IMR-90 (cell line): ENCODE data around the gene CERK. TPM values are rescaled to one million over a fixed set of nuclear protein-coding genes. Genes with fewer than 3 reads are reported as not detected.

Source experiments
- ATAC-seq: fragments of 200-7000 bp; cut with Tn5 transposase; 2 replicates; pipeline ENCODE4 v1.9.1; 2020; ENCODE audit warnings: low read depth, mild to moderate bottlenecking, moderate library complexity
- BruUV-seq: library from RNA; stranded (reverse); fragments of 400-500 nt; replicated peaks from 2 replicates; lab custom pipeline; 2021; lab: Mats Ljungman, UMichigan
- CTCF ChIA-PET: fragments of 300-600 bp; formaldehyde crosslinking; extraction: SDS; loops from one replicate; lab custom pipeline; 2021; ENCODE audit warnings: antibody characterized with exemption; lab: Yijun Ruan, JAX
- POLR2A ChIA-PET: fragments of 300-600 bp; sonication (Branson Sonifier 250); formaldehyde crosslinking; loops from one replicate; lab custom pipeline; 2022; ENCODE audit warnings: antibody characterized with exemption; ENCODE audit not compliant: unreplicated experiment; lab: Charles Lee
- DNase-seq: peaks from one replicate; pipeline ENCODE4 v3.0.0; 2013
- H2AFZ ChIP-seq: replicated peaks from 2 replicates; pipeline ENCODE3; 2013; ENCODE audit warnings: low read length, mild to moderate bottlenecking; ENCODE audit not compliant: poor library complexity
- H2AK5ac ChIP-seq: 2 replicates; pipeline ENCODE4 v1.6.1; 2013; ENCODE audit warnings: low read depth, low read length, inconsistent platforms
- H2AK9ac ChIP-seq: replicated peaks from 2 replicates; pipeline ENCODE3; 2013; ENCODE audit warnings: mild to moderate bottlenecking, low read depth, low read length, moderate library complexity; ENCODE audit not compliant: poor library complexity
- H2BK120ac ChIP-seq: 2 replicates; pipeline ENCODE4 v1.6.1; 2013; ENCODE audit warnings: low read depth, low read length, inconsistent platforms
- H2BK15ac ChIP-seq: 3 replicates; pipeline ENCODE4 v1.6.1; 2013; ENCODE audit warnings: low read depth, low read length, inconsistent platforms
- H2BK20ac ChIP-seq: 2 replicates; pipeline ENCODE4 v1.6.1; 2013; ENCODE audit warnings: low read depth, mild to moderate bottlenecking, inconsistent platforms, low read length, moderate library complexity
- H2BK5ac ChIP-seq: 2 replicates; pipeline ENCODE4 v1.6.1; 2013; ENCODE audit warnings: mild to moderate bottlenecking, low read depth, low read length, inconsistent platforms; ENCODE audit not compliant: poor library complexity, severe bottlenecking
- H3K14ac ChIP-seq: replicated peaks from 2 replicates; pipeline ENCODE4 v1.6.1; 2013; ENCODE audit warnings: low read depth, low read length, inconsistent platforms
- H3K18ac ChIP-seq: 2 replicates; pipeline ENCODE4 v1.6.1; 2013; ENCODE audit warnings: low read depth, low read length, control low read depth
- H3K23ac ChIP-seq: 2 replicates; pipeline ENCODE4 v1.6.1; 2013; ENCODE audit warnings: low read depth, low read length, inconsistent platforms
- H3K27ac ChIP-seq: 2 replicates; pipeline ENCODE4 v1.5.1; 2013; ENCODE audit warnings: mild to moderate bottlenecking, control low read depth, low read length; ENCODE audit not compliant: insufficient read depth
- H3K27me3 ChIP-seq: 2 replicates; pipeline ENCODE4 v1.6.1; 2013; ENCODE audit warnings: low read length; ENCODE audit not compliant: control insufficient read depth, insufficient read depth
- H3K36me3 ChIP-seq: 2 replicates; pipeline ENCODE4 v1.6.1; 2013; ENCODE audit warnings: low read length, mixed read lengths; ENCODE audit not compliant: control insufficient read depth, insufficient read depth
- H3K4ac ChIP-seq: 2 replicates; pipeline ENCODE4 v1.6.1; 2013; ENCODE audit warnings: low read depth, low read length, inconsistent platforms
- H3K4me1 ChIP-seq: 2 replicates; pipeline ENCODE4 v1.6.1; 2013; ENCODE audit warnings: low read length, mixed read lengths; ENCODE audit not compliant: control insufficient read depth, insufficient read depth
- H3K4me2 ChIP-seq: 2 replicates; pipeline ENCODE4 v1.6.1; 2013; ENCODE audit warnings: low read depth, mild to moderate bottlenecking, control low read depth, low read length, moderate library complexity
- H3K4me3 ChIP-seq: 2 replicates; pipeline ENCODE4 v1.5.1; 2013; ENCODE audit warnings: low read depth, mild to moderate bottlenecking, control low read depth, low read length, moderate library complexity; ENCODE audit not compliant: insufficient read depth
- H3K56ac ChIP-seq: 2 replicates; pipeline ENCODE4 v1.6.1; 2013; ENCODE audit warnings: low read length, inconsistent platforms; ENCODE audit not compliant: insufficient read depth; ENCODE audit errors: extremely low read depth
- H3K79me1 ChIP-seq, 2 experiments: 2 replicates each; pipeline ENCODE4 v1.6.1; 2013; ENCODE audit warnings: low read length in 2 of 2, inconsistent platforms in 1 of 2, low read depth in 1 of 2
- H3K9ac ChIP-seq: 2 replicates; pipeline ENCODE4 v1.6.1; 2013; ENCODE audit warnings: low read depth, low read length, control low read depth
- H3K9me1 ChIP-seq: 2 replicates; pipeline ENCODE4 v1.6.1; 2013; ENCODE audit warnings: low read length, inconsistent platforms; ENCODE audit not compliant: insufficient read depth
- H3K9me3 ChIP-seq: 2 replicates; pipeline ENCODE4 v1.6.1; 2013; ENCODE audit warnings: low read length; ENCODE audit not compliant: control insufficient read depth, insufficient read depth
- H4K20me1 ChIP-seq: 2 replicates; pipeline ENCODE4 v1.6.1; 2013; ENCODE audit warnings: low read length, inconsistent platforms; ENCODE audit not compliant: insufficient read depth
- H4K5ac ChIP-seq: 2 replicates; pipeline ENCODE4 v1.6.1; 2013; ENCODE audit warnings: mild to moderate bottlenecking, low read depth, low read length, control low read depth
- H4K8ac ChIP-seq, 2 experiments: 2 replicates each; pipeline ENCODE4 v1.6.1; 2013; ENCODE audit warnings: low read depth in 2 of 2, low read length in 2 of 2, control low read depth in 1 of 2, inconsistent platforms in 1 of 2
- H4K91ac ChIP-seq: 2 replicates; pipeline ENCODE4 v1.6.1; 2013; ENCODE audit warnings: low read depth, low read length, inconsistent platforms; ENCODE audit not compliant: insufficient read depth
- BHLHE40 ChIP-seq: fragments of 150-350 bp; IDR thresholded peaks from 2 replicates; pipeline ENCODE4 v1.6.1; 2016; ENCODE audit warnings: mild to moderate bottlenecking, low read depth, low read length
- CEBPB ChIP-seq: IDR thresholded peaks from 2 replicates; pipeline ENCODE4 v1.6.1; 2012; ENCODE audit warnings: low read depth, low read length, improper control_type of control experiment
- CHD1 ChIP-seq: IDR thresholded peaks from 2 replicates; pipeline ENCODE4 v1.6.1; 2012; ENCODE audit warnings: low read depth, low read length, improper control_type of control experiment
- CTCF ChIP-seq: conservative IDR thresholded peaks from 2 replicates; pipeline ENCODE4 v1.5.1; 2012; ENCODE audit warnings: mild to moderate bottlenecking, low read depth, low read length, improper control_type of control experiment
- ELK1 ChIP-seq: fragments of 150-350 bp; IDR thresholded peaks from 2 replicates; pipeline ENCODE4 v1.6.1; 2016; ENCODE audit warnings: low read depth, mild to moderate bottlenecking, low read length, moderate library complexity, borderline replicate concordance
- FOS ChIP-seq: fragments of 150-350 bp; IDR thresholded peaks from 2 replicates; pipeline ENCODE4 v1.6.1; 2016; ENCODE audit warnings: low read depth, low read length
- MAFK ChIP-seq: IDR thresholded peaks from 2 replicates; pipeline ENCODE4 v1.6.1; 2012; ENCODE audit warnings: low read depth, low read length, improper control_type of control experiment
- MAZ ChIP-seq: IDR thresholded peaks from 2 replicates; pipeline ENCODE4 v1.6.1; 2012; ENCODE audit warnings: low read depth, mild to moderate bottlenecking, low read length, improper control_type of control experiment, moderate library complexity, borderline replicate concordance
- MXI1 ChIP-seq: IDR thresholded peaks from 2 replicates; pipeline ENCODE4 v1.6.1; 2012; ENCODE audit warnings: low read depth, mild to moderate bottlenecking, low read length, moderate library complexity, borderline replicate concordance
- NFE2L2 ChIP-seq: fragments of 150-350 bp; IDR thresholded peaks from 2 replicates; pipeline ENCODE4 v1.6.1; 2016; ENCODE audit warnings: low read depth, mild to moderate bottlenecking, low read length
- POLR2A ChIP-seq: IDR thresholded peaks from 2 replicates; pipeline ENCODE4 v1.6.1; 2012; ENCODE audit warnings: mild to moderate bottlenecking, low read depth, low read length
- RAD21 ChIP-seq: IDR thresholded peaks from 2 replicates; pipeline ENCODE4 v1.6.1; 2012; ENCODE audit warnings: low read length, improper control_type of control experiment
- RCOR1 ChIP-seq: IDR thresholded peaks from 2 replicates; pipeline ENCODE4 v1.6.1; 2012; ENCODE audit warnings: mild to moderate bottlenecking, low read length, improper control_type of control experiment; ENCODE audit not compliant: insufficient replicate concordance
- RFX5 ChIP-seq: IDR thresholded peaks from 2 replicates; pipeline ENCODE4 v1.8.0; 2012; ENCODE audit warnings: low read depth, mild to moderate bottlenecking, low read length, moderate library complexity
- SMC3 ChIP-seq: fragments of 150-350 bp; IDR thresholded peaks from 2 replicates; pipeline ENCODE4 v1.6.1; 2016; ENCODE audit warnings: low read depth, mild to moderate bottlenecking, antibody characterized with exemption, low read length, moderate library complexity
- USF2 ChIP-seq: fragments of 150-350 bp; IDR thresholded peaks from 2 replicates; pipeline ENCODE4 v1.6.1; 2017; ENCODE audit warnings: mild to moderate bottlenecking, antibody characterized with exemption, low read length, low read depth
- WGBS, 2 experiments: methylation state at CpG; one replicate each; pipeline versions ENCODE4 v1.1.5 to v1.1.7; 2013; ENCODE audit warnings: missing lambda C conversion rate in 2 of 2; ENCODE audit not compliant: insufficient read length in 1 of 2; ENCODE audit errors: extremely low coverage in 2 of 2; 5-methylcytosine and 5-hydroxymethylcytosine counted together
- dilution Hi-C: fragments of 300-500 bp; cut with HindIII; formaldehyde crosslinking; loops from one replicate; pipeline ENCODE4 v1.14.3; 2018; ENCODE audit warnings: low sequenced_read_pairs; ENCODE audit not compliant: unreplicated experiment
- in situ Hi-C: fragments of 300-500 bp; cut with MboI; formaldehyde crosslinking; loops from 3 replicates; pipeline ENCODE4 v1.14.3; 2019; ENCODE audit warnings: low sequenced_read_pairs, inconsistent platforms, mixed read lengths
- intact Hi-C: fragments of 100-400 bp; cut with micrococcal nuclease; formaldehyde crosslinking; loops from 2 replicates; pipeline ENCODE4 v1.10.0; 2022
- polyA plus RNA-seq, 3 experiments: library from polyadenylated mRNA; depleted of rRNA; stranded (reverse); fragments of >200 nt; gene quantifications; 2 replicates each; pipeline ENCODE4 v1.2.3, GENCODE V29; 2012; ENCODE audit warnings: low replicate concordance in 1 of 3
- total RNA-seq: library from RNA; depleted of rRNA; stranded (reverse); fragments of >200 nt; gene quantifications from 2 replicates; pipeline ENCODE4 v1.2.3, GENCODE V29; 2012

CERK gene
- total and polyA plus RNA-seq, 2 of the 4 experiments (the other 2 are of a cell fraction), result 25.3 to 38.7 TPM

GRCh38 chr22:46746192-46746591, 8.1 kb upstream of the CERK start:
- H3K4me3 ChIP-seq, result no peak overlapping the region
- ATAC-seq, result no peak
- no peaks in the 10 kb centered on the region for H3K9me3 ChIP-seq
- H3K79me1 ChIP-seq, result no peaks in the 10 kb centered on the region; a peak in 1 of 4 replicates
- H3K4ac ChIP-seq, result no peak overlapping the region
- dilution Hi-C loops (no loop called here), intact Hi-C loops (no loop called here), in situ Hi-C loops (no loop called here)
- no peak overlapping the region for H3K27ac ChIP-seq
- no peak overlapping the region for H2BK120ac ChIP-seq
- H3K4me1 ChIP-seq, result peaks cover 17% of the 10 kb centered on the region
- H3K23ac ChIP-seq, result no peak overlapping the region
- no peak overlapping the region for H3K18ac ChIP-seq
- H2BK15ac ChIP-seq, result no peak overlapping the region
- H4K91ac ChIP-seq, result no peak overlapping the region
- no peak overlapping the region for H2BK20ac ChIP-seq
- H2AK9ac ChIP-seq, result no peak overlapping the region
- TF ChIP-seq BHLHE40 (no peak), RCOR1 (no peak), FOS (no peak), RFX5 (no peak), ELK1 (no peak), CHD1 (no peak), MAFK (no peak), NFE2L2 (no peak), POLR2A (no peak), MAZ (no peak), RAD21 (no peak), USF2 (no peak), CEBPB (no peak), MXI1 (no peak), CTCF (no peak), SMC3 (no peak)
- H3K9ac ChIP-seq, result no peak overlapping the region
- no peaks in the 10 kb centered on the region for H4K20me1 ChIP-seq
- no peak for DNase-seq
- H2BK5ac ChIP-seq, result no peak overlapping the region
- ChIA-PET POLR2A (no interaction called here), CTCF (no interaction called here)
- no peaks in the 10 kb centered on the region for H3K36me3 ChIP-seq
- H2AK5ac ChIP-seq, result no peak overlapping the region
- no peak overlapping the region for H3K14ac ChIP-seq
- H3K27me3 ChIP-seq, result no peaks in the 10 kb centered on the region
- H3K9me1 ChIP-seq, result peaks cover 13% of the 10 kb centered on the region
- H3K4me2 ChIP-seq, result no peak overlapping the region
- H4K8ac ChIP-seq, result no peak overlapping the region
- WGBS, 2 experiments, result 67% methylated on average over 4 of the region's 5 CpGs; no CpG with 5 or more reads in 1 of the 2 experiments
- no peak overlapping the region for H2AFZ ChIP-seq
- no peak overlapping the region for H3K56ac ChIP-seq
- no peak overlapping the region for H4K5ac ChIP-seq
- no TSS peak for BruUV-seq
